ENCODE results near the gene NTNG2.
A peak's percentile ranks its signal among the peaks of the same experiment; 100 is the strongest.

The NTNG2 gene

GRCh38 chr9:132163457-132163875, 1.6 kb downstream of the NTNG2 start:
- no peaks in the 10 kb centered on the region for H3K9me3 ChIP-seq (ENCODE audit: control insufficient read depth, low read length)
- H3K9ac ChIP-seq = no peak overlapping the region
- peak overlapping the region; percentile 15 for H2AFZ ChIP-seq
- no peaks in the 10 kb centered on the region for H3K79me2 ChIP-seq
- H3K27ac ChIP-seq = no peak overlapping the region
- peak overlapping the region; percentile 75 for H3K4me2 ChIP-seq (ENCODE audit: low read length)
- no peak for TF ChIP-seq CTCF (IDR thresholded peaks at IDR 0.05)
- no peaks in the 10 kb centered on the region for H3K4me1 ChIP-seq
- no peaks in the 10 kb centered on the region for H3K27me3 ChIP-seq (ENCODE audit: control insufficient read depth, insufficient read depth, low read length)
- peak overlapping the region; percentile 25 for H3K4me3 ChIP-seq (ENCODE audit: low read depth, low read length)
- no peaks in the 10 kb centered on the region for H3K36me3 ChIP-seq (ENCODE audit: control insufficient read depth, insufficient read depth, low read length)

- Histone ChIP-seq H3K27me3 (ENCODE audit: control insufficient read depth, insufficient read depth, low read length) (no peaks in the 10 kb centered on the region), H3K4me2 (ENCODE audit: low read length) (no peak overlapping the region), H3K27ac (no peak overlapping the region), H3K79me2 (no peaks in the 10 kb centered on the region), H3K9ac (no peak overlapping the region), H3K4me1 (no peaks in the 10 kb centered on the region), H3K9me3 (ENCODE audit: control insufficient read depth, low read length) (no peaks in the 10 kb centered on the region), H3K4me3 (ENCODE audit: low read depth, low read length) (no peak overlapping the region), H2AFZ (no peak overlapping the region), H3K36me3 (ENCODE audit: control insufficient read depth, insufficient read depth, low read length) (no peaks in the 10 kb centered on the region)
- TF ChIP-seq CTCF (IDR thresholded peaks at IDR 0.05) = no peak
Measured at GRCh38 chr9:132163876-132164603, 2.2 kb downstream of the NTNG2 start.

- no peak for TF ChIP-seq CTCF (IDR thresholded peaks at IDR 0.05)
- H3K36me3 ChIP-seq (ENCODE audit: control insufficient read depth, insufficient read depth, low read length) = no peaks in the 10 kb centered on the region
- no peaks in the 10 kb centered on the region for H3K9me3 ChIP-seq (ENCODE audit: control insufficient read depth, low read length)
- H3K4me3 ChIP-seq (ENCODE audit: low read depth, low read length) = no peak overlapping the region
- H3K27me3 ChIP-seq (ENCODE audit: control insufficient read depth, insufficient read depth, low read length) = no peaks in the 10 kb centered on the region
- no peak overlapping the region for H2AFZ ChIP-seq
- no peaks in the 10 kb centered on the region for H3K4me1 ChIP-seq
- no peak overlapping the region for H3K27ac ChIP-seq
- H3K9ac ChIP-seq = no peak overlapping the region
- H3K4me2 ChIP-seq (ENCODE audit: low read length) = no peak overlapping the region
- H3K79me2 ChIP-seq = no peaks in the 10 kb centered on the region
Measured at GRCh38 chr9:132164604-132165362, 2.9 kb downstream of the NTNG2 start.

GRCh38 chr9:132166599-132166998, 4.7 kb downstream of the NTNG2 start:
- H3K79me2 ChIP-seq = no peaks in the 10 kb centered on the region
- no peak overlapping the region for H3K27ac ChIP-seq
- H2AFZ ChIP-seq = no peak overlapping the region
- no peak for TF ChIP-seq CTCF (IDR thresholded peaks at IDR 0.05)
- H3K9me3 ChIP-seq (ENCODE audit: control insufficient read depth, low read length) = no peaks in the 10 kb centered on the region
- H3K27me3 ChIP-seq (ENCODE audit: control insufficient read depth, insufficient read depth, low read length) = no peaks in the 10 kb centered on the region
- H3K4me1 ChIP-seq = no peaks in the 10 kb centered on the region
- no peak overlapping the region for H3K4me3 ChIP-seq (ENCODE audit: low read depth, low read length)
- H3K36me3 ChIP-seq (ENCODE audit: control insufficient read depth, insufficient read depth, low read length) = no peaks in the 10 kb centered on the region
- no peak overlapping the region for H3K4me2 ChIP-seq (ENCODE audit: low read length)
- no peak overlapping the region for H3K9ac ChIP-seq
